Stimulated activated naive CD8-positive, alpha-beta T cell treated with anti-CD3 and anti-CD28 coated beads, Interleukin-15, Interleukin-2, amounts not matched to agents 100 ng/mL and 50 ng/mL, for 24 hours (primary cell): ENCODE measurements around the gene SH3RF1.

Source experiments
- H3K27ac Mint-ChIP-seq: one replicate; pipeline ENCODE4 v1.8.0; 2021; ENCODE audit warnings: mild to moderate bottlenecking, mixed read lengths
- H3K27me3 Mint-ChIP-seq: one replicate; pipeline ENCODE4 v1.8.0; 2021; ENCODE audit warnings: mixed read lengths
- H3K36me3 Mint-ChIP-seq: one replicate; pipeline ENCODE4 v1.8.0; 2021; ENCODE audit warnings: low read depth, mixed read lengths
- H3K4me1 Mint-ChIP-seq: one replicate; pipeline ENCODE4 v1.8.0; 2021; ENCODE audit warnings: low read depth, mixed read lengths
- H3K4me3 Mint-ChIP-seq: one replicate; pipeline ENCODE4 v1.8.0; 2021; ENCODE audit warnings: mild to moderate bottlenecking, mixed read lengths
- H3K9me3 Mint-ChIP-seq: one replicate; pipeline ENCODE4 v1.8.0; 2021; ENCODE audit warnings: mixed read lengths

The SH3RF1 gene

GRCh38 chr4:169163947-169164668, 106.6 kb downstream of the SH3RF1 start:
- Mint-ChIP-seq H3K9me3 (no peaks in the 10 kb centered on the region), H3K27me3 (peaks cover 3% of the 10 kb centered on the region), H3K27ac (no peak overlapping the region), H3K4me3 (no peak overlapping the region), H3K36me3 (no peaks in the 10 kb centered on the region), H3K4me1 (no peaks in the 10 kb centered on the region)

GRCh38 chr4:169163495-169163894, 107.3 kb downstream of the SH3RF1 start:
- Mint-ChIP-seq H3K27ac (no peak overlapping the region), H3K9me3 (no peaks in the 10 kb centered on the region), H3K4me1 (no peaks in the 10 kb centered on the region)

GRCh38 chr4:169160825-169161224, 109.9 kb downstream of the SH3RF1 start:
- Mint-ChIP-seq H3K4me1 (no peaks in the 10 kb centered on the region), H3K9me3 (no peaks in the 10 kb centered on the region), H3K36me3 (no peaks in the 10 kb centered on the region), H3K27me3 (peaks cover 7% of the 10 kb centered on the region), H3K4me3 (no peak overlapping the region), H3K27ac (no peak overlapping the region)

More at GRCh38 chr4:169163495-169163894, 107.3 kb downstream of the SH3RF1 start:
- H3K36me3 Mint-ChIP-seq = no peaks in the 10 kb centered on the region
- peaks cover 3% of the 10 kb centered on the region for H3K27me3 Mint-ChIP-seq
- H3K4me3 Mint-ChIP-seq = no peak overlapping the region

- Mint-ChIP-seq H3K4me1 (no peaks in the 10 kb centered on the region), H3K36me3 (no peaks in the 10 kb centered on the region), H3K27ac (no peak overlapping the region), H3K9me3 (no peaks in the 10 kb centered on the region), H3K27me3 (peaks cover 13% of the 10 kb centered on the region), H3K4me3 (no peak overlapping the region)
Observed at GRCh38 chr4:169159624-169160171, 111.1 kb downstream of the SH3RF1 start.

GRCh38 chr4:169158861-169159260, 111.9 kb downstream of the SH3RF1 start:
- no peaks in the 10 kb centered on the region for H3K36me3 Mint-ChIP-seq
- H3K4me3 Mint-ChIP-seq = no peak overlapping the region
- H3K9me3 Mint-ChIP-seq = no peaks in the 10 kb centered on the region
- no peak overlapping the region for H3K27ac Mint-ChIP-seq
- H3K4me1 Mint-ChIP-seq = no peaks in the 10 kb centered on the region
- H3K27me3 Mint-ChIP-seq = peaks cover 13% of the 10 kb centered on the region

- H3K27ac Mint-ChIP-seq = no peak overlapping the region
- H3K9me3 Mint-ChIP-seq = no peaks in the 10 kb centered on the region
- no peak overlapping the region for H3K4me3 Mint-ChIP-seq
- peaks cover 13% of the 10 kb centered on the region for H3K27me3 Mint-ChIP-seq
- no peaks in the 10 kb centered on the region for H3K4me1 Mint-ChIP-seq
- no peaks in the 10 kb centered on the region for H3K36me3 Mint-ChIP-seq
Observed at GRCh38 chr4:169158046-169158445, 112.7 kb downstream of the SH3RF1 start.

- Mint-ChIP-seq H3K36me3 (no peaks in the 10 kb centered on the region), H3K27me3 (peaks cover 10% of the 10 kb centered on the region), H3K27ac (no peak overlapping the region), H3K4me1 (no peaks in the 10 kb centered on the region), H3K9me3 (no peaks in the 10 kb centered on the region), H3K4me3 (no peak overlapping the region)
Observed at GRCh38 chr4:169156392-169156791, 114.4 kb downstream of the SH3RF1 start.

- H3K9me3 Mint-ChIP-seq = no peaks in the 10 kb centered on the region
- H3K4me3 Mint-ChIP-seq = no peak overlapping the region
- H3K27me3 Mint-ChIP-seq = peaks cover 10% of the 10 kb centered on the region
- no peaks in the 10 kb centered on the region for H3K36me3 Mint-ChIP-seq
- H3K4me1 Mint-ChIP-seq = no peaks in the 10 kb centered on the region
- no peak overlapping the region for H3K27ac Mint-ChIP-seq
Observed at GRCh38 chr4:169154121-169154520, 116.6 kb downstream of the SH3RF1 start.

- Mint-ChIP-seq H3K9me3 (no peaks in the 10 kb centered on the region), H3K4me1 (no peaks in the 10 kb centered on the region), H3K4me3 (no peak overlapping the region), H3K27me3 (peaks cover 10% of the 10 kb centered on the region), H3K27ac (no peak overlapping the region), H3K36me3 (no peaks in the 10 kb centered on the region)
Observed at GRCh38 chr4:169153481-169154087, 117.2 kb downstream of the SH3RF1 start.

- H3K27me3 Mint-ChIP-seq = peaks cover 10% of the 10 kb centered on the region
- H3K36me3 Mint-ChIP-seq = no peaks in the 10 kb centered on the region
- no peak overlapping the region for H3K27ac Mint-ChIP-seq
- H3K4me1 Mint-ChIP-seq = no peaks in the 10 kb centered on the region
- no peak overlapping the region for H3K4me3 Mint-ChIP-seq
- H3K9me3 Mint-ChIP-seq = no peaks in the 10 kb centered on the region
Observed at GRCh38 chr4:169152899-169153298, 117.9 kb downstream of the SH3RF1 start.

GRCh38 chr4:169152098-169152497, 118.7 kb downstream of the SH3RF1 start:
- no peak overlapping the region for H3K27ac Mint-ChIP-seq
- no peak overlapping the region for H3K4me3 Mint-ChIP-seq
- H3K36me3 Mint-ChIP-seq = no peaks in the 10 kb centered on the region
- H3K9me3 Mint-ChIP-seq = no peaks in the 10 kb centered on the region
- H3K27me3 Mint-ChIP-seq = peaks cover 10% of the 10 kb centered on the region
- H3K4me1 Mint-ChIP-seq = no peaks in the 10 kb centered on the region

- Mint-ChIP-seq H3K9me3 (no peaks in the 10 kb centered on the region), H3K4me1 (no peaks in the 10 kb centered on the region), H3K36me3 (no peaks in the 10 kb centered on the region), H3K27me3 (peaks cover 7% of the 10 kb centered on the region), H3K4me3 (no peak overlapping the region), H3K27ac (no peak overlapping the region)
Observed at GRCh38 chr4:169151671-169152070, 119.1 kb downstream of the SH3RF1 start.

- Mint-ChIP-seq H3K27me3 (peaks cover 7% of the 10 kb centered on the region), H3K9me3 (no peaks in the 10 kb centered on the region), H3K4me3 (no peak overlapping the region), H3K36me3 (no peaks in the 10 kb centered on the region), H3K4me1 (no peaks in the 10 kb centered on the region), H3K27ac (no peak overlapping the region)
Observed at GRCh38 chr4:169150806-169151205, 120.0 kb downstream of the SH3RF1 start.

- H3K4me1 Mint-ChIP-seq = no peaks in the 10 kb centered on the region
- H3K4me3 Mint-ChIP-seq = no peak overlapping the region
- H3K27me3 Mint-ChIP-seq = no peaks in the 10 kb centered on the region
- H3K36me3 Mint-ChIP-seq = no peaks in the 10 kb centered on the region
- H3K27ac Mint-ChIP-seq = no peak overlapping the region
- no peaks in the 10 kb centered on the region for H3K9me3 Mint-ChIP-seq
Observed at GRCh38 chr4:169148885-169149284, 121.9 kb downstream of the SH3RF1 start.

- H3K27me3 Mint-ChIP-seq = peaks cover 4% of the 10 kb centered on the region
- no peaks in the 10 kb centered on the region for H3K9me3 Mint-ChIP-seq
- no peak overlapping the region for H3K4me3 Mint-ChIP-seq
- H3K36me3 Mint-ChIP-seq = no peaks in the 10 kb centered on the region
- H3K4me1 Mint-ChIP-seq = no peaks in the 10 kb centered on the region
- H3K27ac Mint-ChIP-seq = no peak overlapping the region
Observed at GRCh38 chr4:169147191-169147590, 123.6 kb downstream of the SH3RF1 start.
